ENCODE measurements around the gene ZNF708.
"Not testable (repeated sequence)": the region's sequence is repeated elsewhere in the genome, so short reads cannot be mapped to it uniquely, and the experiment has no call there.

Gene ZNF708

GRCh38 chr19:21260164-21260847, 68.9 kb downstream of the ZNF708 start:
- no peak for DNase-seq

DNA sequence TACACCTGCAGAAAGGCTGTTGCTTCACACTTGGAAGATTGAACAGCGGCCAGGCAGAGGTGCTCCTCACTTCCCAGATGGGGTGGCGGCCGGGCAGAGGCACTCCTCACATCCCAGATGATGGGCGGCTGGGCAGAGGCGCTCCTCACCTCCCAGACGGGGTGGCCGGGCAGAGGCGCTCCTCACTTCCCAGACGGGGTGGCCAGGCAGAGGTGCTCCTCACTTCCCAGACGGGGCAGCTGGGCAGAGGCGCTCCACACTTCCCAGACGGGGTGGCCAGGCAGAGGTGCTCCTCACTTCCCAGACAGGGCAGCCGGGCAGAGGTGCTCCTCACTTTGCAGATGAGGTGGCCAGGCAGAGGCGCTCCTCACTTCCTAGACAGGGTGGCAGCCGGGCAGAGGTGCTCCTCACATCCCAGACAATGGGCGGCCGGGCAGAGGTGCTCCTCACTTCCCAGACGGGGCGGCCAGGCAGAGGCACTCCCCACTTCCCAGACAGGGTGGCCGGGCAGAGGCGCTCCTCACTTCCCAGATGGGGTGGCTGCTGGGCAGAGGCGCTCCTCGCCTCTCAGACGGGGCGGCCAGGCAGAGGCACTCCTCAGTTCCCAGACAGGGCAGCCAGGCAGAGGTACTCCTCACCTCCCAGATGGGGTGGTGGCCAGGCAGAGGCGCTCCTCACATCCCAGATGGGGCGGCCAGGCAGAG, 69.6 kb downstream of the ZNF708 start:
- not testable (repeated sequence) for DNase-seq

DNA sequence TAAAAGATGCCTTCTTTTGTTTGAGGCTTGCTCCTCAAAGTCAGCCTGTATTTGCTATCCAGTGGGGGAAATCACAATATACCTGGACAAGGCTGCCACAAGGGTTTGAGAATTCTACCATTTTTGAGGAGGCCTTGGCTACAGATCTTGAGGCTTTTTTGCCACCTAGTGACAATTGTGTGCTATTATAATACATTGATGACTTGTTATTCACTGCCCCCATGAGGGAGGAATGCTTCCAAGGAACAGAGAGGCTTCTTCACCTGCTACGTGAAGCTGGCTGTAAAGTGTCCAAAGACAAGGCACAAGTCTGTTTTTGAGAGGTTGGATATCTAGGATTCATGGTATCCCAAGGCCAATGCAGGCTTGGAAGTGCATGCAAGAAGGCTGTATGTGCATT, 72.5 kb downstream of the ZNF708 start:
- DNase-seq, result no peak
